Thyroid gland (tissue), 4 donors: ENCODE measurements around the gene FGR.

Source experiments
- CTCF ChIP-seq, 6 experiments: fragments of 200-600 bp in 3 of 6; fragments of 450-650 bp in 3 of 6; sonication (generic) in 3 of 6; IDR thresholded peaks; one replicate each; pipeline ENCODE4 v1.5.1; 2016 to 2019; ENCODE audit warnings: antibody characterized with exemption in 6 of 6, mild to moderate bottlenecking in 2 of 6, inconsistent platforms in 1 of 6, moderate library complexity in 1 of 6
- POLR2A ChIP-seq, 2 donors: fragments of 450-650 bp; IDR thresholded peaks; one replicate each; pipeline ENCODE4 v1.6.1; 2017; ENCODE audit warnings: antibody characterized with exemption in 2 of 2, mild to moderate bottlenecking in 2 of 2, moderate library complexity in 1 of 2

GRCh38 chr1:27588256-27589232, 46.4 kb downstream of the FGR start:
- TF ChIP-seq CTCF (IDR thresholded peaks at IDR 0.05) (no peak), POLR2A (IDR thresholded peaks at IDR 0.05) (no peak)
